DOHH2 (cell line): Measurements from ENCODE around the gene RCOR2.

Experiments
- H3F3A ChIP-seq: fragments of 200-600 bp; sonication (generic), shearing (Covaris generic); 2 replicates; pipeline ENCODE4 v1.6.0; 2016; ENCODE audit warnings: antibody characterized with exemption, mild to moderate bottlenecking; ENCODE audit not compliant: control insufficient read depth, insufficient read depth
- H3K27ac ChIP-seq: fragments of 200-600 bp; sonication (generic); 2 replicates; pipeline ENCODE4 v1.5.1; 2014; ENCODE audit warnings: low read depth, mild to moderate bottlenecking, low read length, moderate library complexity
- H3K27me3 ChIP-seq: fragments of 200-600 bp; sonication (generic); 2 replicates; pipeline ENCODE4 v1.6.1; 2014; ENCODE audit warnings: mild to moderate bottlenecking, low read length, mixed read lengths; ENCODE audit not compliant: control insufficient read depth
- H3K36me3 ChIP-seq: fragments of 200-600 bp; sonication (generic); 2 replicates; pipeline ENCODE4 v1.6.1; 2014; ENCODE audit warnings: mild to moderate bottlenecking, low read length, moderate library complexity, mixed read lengths; ENCODE audit not compliant: control insufficient read depth
- H3K4me1 ChIP-seq: fragments of 200-600 bp; sonication (generic); 2 replicates; pipeline ENCODE4 v1.6.1; 2014; ENCODE audit warnings: mild to moderate bottlenecking, low read length, mixed read lengths; ENCODE audit not compliant: control insufficient read depth
- H3K4me2 ChIP-seq: fragments of 200-600 bp; sonication (generic); 2 replicates; pipeline ENCODE4 v1.6.0; 2014; ENCODE audit warnings: mild to moderate bottlenecking, low read length, moderate library complexity
- H3K4me3 ChIP-seq: fragments of 200-600 bp; sonication (generic); 2 replicates; pipeline ENCODE4 v1.5.1; 2014; ENCODE audit warnings: mild to moderate bottlenecking, low read length, mixed read lengths
- H3K79me2 ChIP-seq: fragments of 200-600 bp; sonication (generic); 2 replicates; pipeline ENCODE4 v1.6.1; 2014; ENCODE audit warnings: mild to moderate bottlenecking, low read length, mixed read lengths; ENCODE audit not compliant: control insufficient read depth
- H3K9me2 ChIP-seq: fragments of 200-600 bp; sonication (generic); replicated peaks from 2 replicates; pipeline ENCODE4 v1.6.1; 2014; ENCODE audit warnings: mild to moderate bottlenecking, low read length, mixed read lengths; ENCODE audit not compliant: control insufficient read depth
- H3K9me3 ChIP-seq: fragments of 200-600 bp; sonication (generic); 2 replicates; pipeline ENCODE4 v1.6.1; 2014; ENCODE audit warnings: antibody characterized with exemption, low read length, mixed read lengths; ENCODE audit not compliant: control insufficient read depth, insufficient read depth
- H4K20me1 ChIP-seq: fragments of 200-600 bp; sonication (generic); 2 replicates; pipeline ENCODE4 v1.6.0; 2014; ENCODE audit warnings: low read depth, mild to moderate bottlenecking, antibody characterized with exemption, low read length, moderate library complexity; ENCODE audit not compliant: control insufficient read depth, insufficient read depth
- CTCF ChIP-seq: fragments of 200-600 bp; sonication (generic); IDR thresholded peaks from one replicate; pipeline ENCODE4 v1.5.1; 2014; ENCODE audit warnings: antibody characterized with exemption, mild to moderate bottlenecking, low read depth, low read length; ENCODE audit not compliant: poor library complexity, severe bottlenecking
- EZH2phosphoT487 ChIP-seq: fragments of 200-600 bp; sonication (generic); IDR thresholded peaks from 2 replicates; pipeline ENCODE4 v1.6.1; 2017; ENCODE audit warnings: borderline replicate concordance, mild to moderate bottlenecking, antibody characterized with exemption, low read length, moderate library complexity, mixed read lengths

The RCOR2 gene

DNA sequence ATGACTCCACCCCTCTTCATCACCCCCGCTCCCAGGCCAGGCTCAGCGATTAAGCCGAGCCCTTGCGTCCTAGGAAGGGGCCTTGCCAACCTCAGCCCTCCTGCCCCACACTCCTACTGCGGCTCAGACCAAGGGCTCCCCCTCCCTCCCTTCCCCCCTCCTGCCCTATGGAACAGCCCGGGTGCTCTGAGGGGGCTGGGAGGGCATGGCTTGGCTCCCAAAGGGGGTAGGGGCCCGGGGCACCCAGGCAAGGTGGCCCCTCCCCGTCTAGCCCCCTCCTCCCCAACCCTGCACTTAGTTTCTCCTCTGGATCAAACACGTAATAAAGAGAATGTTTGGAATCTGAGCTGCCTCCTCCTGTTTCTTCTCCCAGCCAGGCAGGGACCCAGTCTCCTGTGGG lies 6.3 kb downstream of the RCOR2 start:
- no peak for TF ChIP-seq CTCF
- no peak for TF ChIP-seq EZH2phosphoT487
- H3K36me3 ChIP-seq, result peaks cover 21% of the 10 kb centered on the region

DNA sequence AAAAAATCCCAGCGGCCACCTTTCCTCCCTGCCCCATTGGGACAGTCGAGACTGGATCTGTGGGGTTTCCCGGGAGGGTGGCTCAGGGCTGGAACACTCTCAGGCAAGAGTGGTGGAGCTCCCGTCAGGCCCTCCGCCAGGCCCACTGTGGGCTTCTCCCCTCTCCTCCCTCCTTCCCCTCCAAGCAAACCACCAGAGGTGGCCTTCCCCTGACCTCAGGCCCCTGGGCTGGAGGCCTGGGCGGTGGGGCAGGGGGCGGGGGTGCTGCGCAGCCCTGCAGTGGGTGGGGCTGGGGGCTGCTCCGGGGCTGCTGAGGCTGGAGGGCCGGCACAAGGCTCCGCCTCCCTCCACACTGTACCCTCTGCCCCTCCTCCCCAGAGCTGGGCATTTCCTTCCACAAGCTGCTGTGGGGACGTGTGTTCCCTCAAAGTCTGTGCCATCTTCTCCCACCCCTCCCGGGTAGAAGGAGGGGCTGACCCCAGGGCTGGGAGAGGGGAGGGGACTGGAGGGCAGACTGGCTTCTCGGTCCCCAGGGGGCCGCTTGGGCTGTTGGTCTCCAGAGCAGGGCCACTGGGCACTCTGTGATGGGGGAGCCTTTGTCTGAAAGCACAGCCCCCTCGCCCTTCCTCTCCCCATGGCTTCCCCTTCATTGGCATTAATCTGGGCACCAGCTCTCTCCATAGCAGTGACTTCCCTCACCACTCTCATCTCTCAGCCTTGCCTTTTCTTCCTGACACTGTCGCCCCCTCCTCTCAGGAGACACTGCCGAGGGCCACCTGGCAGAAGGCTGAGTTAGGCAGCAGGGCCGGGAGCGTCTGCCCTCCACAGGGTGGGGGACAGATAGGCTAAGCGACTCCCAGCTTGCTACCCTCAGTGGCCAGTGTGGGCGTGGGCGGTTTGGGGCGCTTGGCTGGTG lies 7.1 kb downstream of the RCOR2 start:
- H3K36me3 ChIP-seq, result peaks cover 27% of the 10 kb centered on the region
- TF ChIP-seq EZH2phosphoT487, result no peak
- no peaks in the 10 kb centered on the region for H3K79me2 ChIP-seq
- no peaks in the 10 kb centered on the region for H3K9me3 ChIP-seq
- H3K4me3 ChIP-seq, result no peak overlapping the region
- no peaks in the 10 kb centered on the region for H3K9me2 ChIP-seq
- no peaks in the 10 kb centered on the region for H3K27me3 ChIP-seq
- H3F3A ChIP-seq, result peaks cover 3% of the 10 kb centered on the region; the same call in 1 of the 2 replicates
- H4K20me1 ChIP-seq, result no peaks in the 10 kb centered on the region
- no peak overlapping the region for H3K4me2 ChIP-seq
- H3K27ac ChIP-seq, result no peak overlapping the region
- no peaks in the 10 kb centered on the region for H3K4me1 ChIP-seq

More for the DNA sequence above, 6.3 kb downstream of the RCOR2 start:
- Histone ChIP-seq H4K20me1 (no peaks in the 10 kb centered on the region), H3K4me3 (no peak overlapping the region), H3K9me3 (no peaks in the 10 kb centered on the region), H3K79me2 (no peaks in the 10 kb centered on the region), H3F3A (peaks cover 3% of the 10 kb centered on the region; the same call in 1 of the 2 replicates), H3K4me2 (no peak overlapping the region), H3K4me1 (no peaks in the 10 kb centered on the region; the same call in 1 of the 2 replicates), H3K27ac (no peak overlapping the region), H3K27me3 (peaks cover under 1% of the 10 kb centered on the region), H3K9me2 (no peaks in the 10 kb centered on the region)

DNA sequence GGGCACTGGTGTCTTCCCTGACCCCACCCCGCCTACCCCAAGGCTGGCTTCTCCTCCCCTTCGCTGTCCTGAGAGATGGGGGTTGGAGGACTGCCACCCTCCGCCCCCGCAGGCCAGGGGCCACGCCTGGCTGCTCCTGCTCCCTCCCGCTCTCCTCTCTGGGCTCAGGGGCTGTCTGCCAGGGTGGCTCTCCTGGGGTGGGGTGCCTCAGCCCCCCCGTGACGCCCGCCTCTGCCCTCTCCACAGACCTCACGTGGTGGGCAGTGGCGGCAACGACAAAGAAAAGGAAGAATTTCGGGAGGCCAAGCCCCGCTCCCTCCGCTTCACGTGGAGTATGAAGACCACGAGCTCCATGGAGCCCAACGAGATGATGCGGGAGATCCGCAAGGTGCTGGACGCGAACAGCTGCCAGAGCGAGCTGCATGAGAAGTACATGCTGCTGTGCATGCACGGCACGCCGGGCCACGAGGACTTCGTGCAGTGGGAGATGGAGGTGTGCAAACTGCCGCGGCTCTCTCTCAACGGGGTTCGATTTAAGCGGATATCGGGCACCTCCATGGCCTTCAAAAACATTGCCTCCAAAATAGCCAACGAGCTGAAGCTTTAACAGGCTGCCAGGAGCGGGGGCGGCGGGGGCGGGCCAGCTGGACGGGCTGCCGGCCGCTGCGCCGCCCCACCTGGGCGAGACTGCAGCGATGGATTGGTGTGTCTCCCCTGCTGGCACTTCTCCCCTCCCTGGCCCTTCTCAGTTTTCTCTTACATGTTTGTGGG lies 8.1 kb downstream of the RCOR2 start:
- Histone ChIP-seq H3F3A (peaks cover 3% of the 10 kb centered on the region; the same call in 1 of the 2 replicates), H3K36me3 (peaks cover 37% of the 10 kb centered on the region), H3K27ac (no peak overlapping the region), H3K9me3 (no peaks in the 10 kb centered on the region), H3K4me3 (no peak overlapping the region), H3K4me1 (no peaks in the 10 kb centered on the region), H3K27me3 (no peaks in the 10 kb centered on the region), H4K20me1 (no peaks in the 10 kb centered on the region), H3K4me2 (no peak overlapping the region), H3K9me2 (no peaks in the 10 kb centered on the region), H3K79me2 (no peaks in the 10 kb centered on the region)
- TF ChIP-seq CTCF, result no peak
- TF ChIP-seq EZH2phosphoT487, result no peak
